GM12874 (cell line): Measurements from ENCODE around the gene SH2D2A.

Experiments
- TF ChIP-seq, protein P1 (sequence below): IDR thresholded peaks from 2 replicates; pipeline ENCODE4 v1.5.1; 2011; ENCODE audit warnings: low read depth, mild to moderate bottlenecking, control low read depth, low read length, moderate library complexity; ENCODE audit not compliant: insufficient read depth

The SH2D2A gene

DNA sequence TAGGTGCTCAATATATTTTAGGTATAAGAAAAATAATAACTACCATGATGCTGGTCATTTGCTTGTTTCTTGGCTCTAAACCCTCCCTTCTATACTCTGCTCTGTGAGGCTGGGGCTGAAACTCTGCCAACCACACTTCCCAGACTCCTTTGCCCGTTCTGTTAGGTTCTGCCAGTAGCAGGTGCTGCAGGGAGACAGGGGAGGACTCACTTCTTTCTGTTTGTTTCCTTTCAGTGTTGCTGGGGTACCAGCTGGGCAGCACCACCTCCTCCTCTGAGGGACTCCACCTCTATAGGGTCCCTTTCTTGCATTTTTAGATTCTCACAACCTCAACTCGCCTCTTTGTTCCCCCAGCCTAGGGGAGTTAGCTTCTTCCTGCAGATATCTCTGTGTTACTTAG lies 17.0 kb upstream of the SH2D2A start:
- TF ChIP-seq, protein P1, sequence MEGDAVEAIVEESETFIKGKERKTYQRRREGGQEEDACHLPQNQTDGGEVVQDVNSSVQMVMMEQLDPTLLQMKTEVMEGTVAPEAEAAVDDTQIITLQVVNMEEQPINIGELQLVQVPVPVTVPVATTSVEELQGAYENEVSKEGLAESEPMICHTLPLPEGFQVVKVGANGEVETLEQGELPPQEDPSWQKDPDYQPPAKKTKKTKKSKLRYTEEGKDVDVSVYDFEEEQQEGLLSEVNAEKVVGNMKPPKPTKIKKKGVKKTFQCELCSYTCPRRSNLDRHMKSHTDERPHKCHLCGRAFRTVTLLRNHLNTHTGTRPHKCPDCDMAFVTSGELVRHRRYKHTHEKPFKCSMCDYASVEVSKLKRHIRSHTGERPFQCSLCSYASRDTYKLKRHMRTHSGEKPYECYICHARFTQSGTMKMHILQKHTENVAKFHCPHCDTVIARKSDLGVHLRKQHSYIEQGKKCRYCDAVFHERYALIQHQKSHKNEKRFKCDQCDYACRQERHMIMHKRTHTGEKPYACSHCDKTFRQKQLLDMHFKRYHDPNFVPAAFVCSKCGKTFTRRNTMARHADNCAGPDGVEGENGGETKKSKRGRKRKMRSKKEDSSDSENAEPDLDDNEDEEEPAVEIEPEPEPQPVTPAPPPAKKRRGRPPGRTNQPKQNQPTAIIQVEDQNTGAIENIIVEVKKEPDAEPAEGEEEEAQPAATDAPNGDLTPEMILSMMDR = no peak

- TF ChIP-seq, protein P1 = no peak
Observed at GRCh38 chr1:156832434-156832833, 15.8 kb upstream of the SH2D2A start.

DNA sequence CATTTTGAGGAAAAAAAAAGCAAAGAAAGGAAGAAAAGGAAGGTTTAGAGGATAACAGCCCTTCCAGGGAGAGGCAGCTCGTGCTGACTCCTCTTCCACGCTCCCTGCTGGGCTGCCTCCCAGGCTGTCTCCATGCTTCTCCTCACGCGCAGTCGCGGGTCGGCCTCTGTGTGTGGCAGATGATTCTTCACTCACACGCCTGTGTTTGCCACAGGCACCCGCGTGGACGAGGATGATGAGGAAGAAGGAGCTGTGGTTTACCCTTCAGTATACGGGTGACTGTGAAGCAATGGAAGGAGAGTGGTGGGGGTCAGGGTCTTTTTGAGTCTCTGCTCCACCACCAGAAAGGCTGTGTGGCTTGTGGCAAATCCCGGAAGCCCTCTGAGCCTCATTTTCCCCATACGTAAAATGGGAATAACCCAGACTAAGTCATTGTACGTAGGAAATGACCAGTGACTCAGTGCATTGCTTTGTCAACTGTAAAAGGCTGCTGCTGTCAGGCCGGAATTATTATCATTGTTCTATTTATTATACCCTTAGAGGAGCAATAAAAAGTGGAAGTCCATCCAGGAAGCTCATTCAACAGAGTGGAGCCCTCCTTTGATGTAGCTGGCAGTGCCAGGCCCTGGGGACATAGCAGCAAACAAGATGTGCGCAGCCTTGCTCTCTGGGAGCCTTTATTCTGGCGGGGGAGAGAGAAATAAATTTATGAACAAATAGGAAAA lies 11.9 kb upstream of the SH2D2A start:
- TF ChIP-seq, protein P1 = no peak

DNA sequence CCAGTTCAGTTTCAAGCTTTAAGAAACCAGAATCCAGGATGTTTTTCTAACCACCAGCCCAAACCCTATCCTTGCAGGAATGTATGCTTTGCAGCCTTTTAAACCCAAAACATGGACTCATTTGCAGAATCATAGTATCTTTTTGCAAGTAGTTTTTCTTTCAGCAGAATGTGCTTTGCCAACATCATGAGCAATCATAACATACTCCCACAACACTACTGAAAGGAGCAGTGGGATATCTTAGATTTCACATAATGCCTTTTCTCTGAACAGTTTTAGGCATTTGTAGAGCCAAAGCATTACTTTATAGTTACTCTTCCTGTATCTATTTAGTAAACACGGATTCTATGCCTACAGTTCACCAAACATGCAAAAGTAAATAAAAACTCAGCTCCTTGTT lies 10.0 kb upstream of the SH2D2A start:
- TF ChIP-seq, protein P1 = no peak

DNA sequence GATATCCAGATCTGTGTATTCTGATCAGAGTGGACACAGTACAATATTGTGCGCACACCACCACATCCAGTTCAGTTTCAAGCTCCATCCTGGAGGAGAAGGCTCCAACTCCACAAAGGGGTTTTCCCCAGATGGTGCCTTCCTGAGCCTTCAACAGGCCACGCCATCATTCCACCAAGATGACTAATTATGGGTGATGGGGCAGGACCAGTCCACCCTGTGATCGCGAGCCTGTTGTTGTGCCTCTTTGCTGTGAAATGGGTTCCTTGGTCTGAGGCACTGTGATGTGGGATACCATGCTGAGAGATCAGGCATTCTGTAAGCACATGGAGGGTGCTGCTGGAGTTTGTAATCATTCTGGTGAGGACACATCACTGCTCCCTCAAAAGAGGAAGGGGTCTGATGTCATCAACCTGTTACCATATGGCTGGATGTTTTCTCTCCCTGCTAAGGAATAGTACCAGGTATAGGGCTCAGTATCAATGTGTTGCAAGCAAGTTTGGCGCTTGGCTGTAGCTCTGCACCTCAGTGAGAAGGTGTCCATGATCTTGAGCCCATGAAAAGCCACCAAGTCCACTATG lies 6.7 kb upstream of the SH2D2A start:
- TF ChIP-seq, protein P1 = no peak

DNA sequence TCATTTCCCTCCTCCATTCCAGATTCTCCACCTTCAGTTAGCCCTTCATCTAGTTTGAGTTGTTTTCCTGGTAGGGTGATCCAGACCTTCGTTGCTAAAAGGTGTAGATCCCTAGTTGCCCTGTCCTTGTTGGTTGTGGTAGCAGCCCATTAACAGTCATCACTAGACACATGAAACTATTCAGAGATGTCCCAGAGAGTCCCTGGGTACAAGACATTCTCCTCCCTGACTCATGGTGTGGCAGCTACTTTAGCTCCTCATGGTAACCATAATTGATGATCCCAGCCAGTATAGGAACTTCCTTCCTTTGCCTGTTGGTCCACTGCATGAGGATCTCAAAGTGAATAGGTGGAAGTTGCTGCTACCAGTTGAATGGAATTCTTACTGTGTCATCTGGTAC lies 6.0 kb upstream of the SH2D2A start:
- TF ChIP-seq, protein P1 = no peak

- TF ChIP-seq, protein P1 = no peak
Observed at GRCh38 chr1:156821801-156822200, 5.2 kb upstream of the SH2D2A start.
